IPS-18a (cell line): Measurements from ENCODE around the gene PSMC3IP.

Source experiments
- H3K27ac ChIP-seq: one replicate; pipeline ENCODE4 v1.5.1; 2013; ENCODE audit warnings: low read length
- H3K27me3 ChIP-seq: one replicate; pipeline ENCODE4 v1.6.1; 2013; ENCODE audit warnings: mild to moderate bottlenecking, low read length; ENCODE audit not compliant: control insufficient read depth, insufficient read depth
- H3K36me3 ChIP-seq: one replicate; pipeline ENCODE4 v1.6.1; 2013; ENCODE audit warnings: low read depth, low read length; ENCODE audit not compliant: control insufficient read depth
- H3K4me1 ChIP-seq: one replicate; pipeline ENCODE4 v1.6.1; 2013; ENCODE audit warnings: low read depth, low read length; ENCODE audit not compliant: control insufficient read depth
- H3K4me3 ChIP-seq: one replicate; pipeline ENCODE4 v1.5.1; 2013; ENCODE audit warnings: low read length
- H3K9ac ChIP-seq: one replicate; pipeline ENCODE4 v1.6.1; 2013; ENCODE audit warnings: mild to moderate bottlenecking, low read length, moderate library complexity
- H3K9me3 ChIP-seq: one replicate; pipeline ENCODE4 v1.6.1; 2013; ENCODE audit warnings: low read depth, low read length; ENCODE audit not compliant: control insufficient read depth

Gene PSMC3IP

DNA sequence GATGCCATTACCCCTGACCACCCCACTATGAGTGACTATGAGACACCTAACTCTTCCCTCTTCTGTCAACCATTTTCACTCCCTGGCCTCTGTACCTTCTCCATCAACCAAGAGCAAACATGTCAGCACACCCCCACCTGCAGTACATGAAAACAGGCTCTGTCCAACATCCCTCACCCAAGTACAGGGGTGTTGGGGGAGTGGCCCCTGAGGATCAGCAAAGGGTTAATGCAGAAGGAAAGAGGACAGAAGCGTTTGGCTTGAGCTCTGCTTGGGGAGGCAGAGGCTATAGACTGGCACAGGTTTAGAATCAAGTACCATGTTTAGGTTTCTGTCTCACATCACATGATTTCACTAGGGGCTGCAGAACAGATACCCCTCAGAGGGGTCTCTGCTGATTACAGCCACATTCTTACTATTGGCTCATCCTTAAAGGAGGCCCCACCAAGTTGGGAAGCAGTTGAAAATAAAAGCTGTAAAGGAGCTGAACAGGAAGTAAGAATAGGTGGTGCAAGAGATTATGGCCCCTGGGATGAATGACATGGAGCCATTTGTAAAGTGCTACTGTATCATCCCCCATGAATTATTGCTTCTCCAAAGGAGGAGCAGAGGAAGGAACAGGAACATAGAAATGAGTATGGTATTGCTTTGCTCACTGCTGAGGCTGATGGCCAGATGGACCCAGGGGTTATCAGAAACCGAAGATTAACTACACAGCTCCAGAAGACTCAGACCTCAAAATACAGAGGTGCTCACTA, 2.4 kb upstream of the PSMC3IP start:
- Histone ChIP-seq H3K27me3 (no peaks in the 10 kb centered on the region), H3K4me3 (no peak overlapping the region), H3K9me3 (no peaks in the 10 kb centered on the region), H3K27ac (no peak overlapping the region), H3K36me3 (peaks cover 31% of the 10 kb centered on the region), H3K9ac (no peak overlapping the region), H3K4me1 (no peaks in the 10 kb centered on the region)

DNA sequence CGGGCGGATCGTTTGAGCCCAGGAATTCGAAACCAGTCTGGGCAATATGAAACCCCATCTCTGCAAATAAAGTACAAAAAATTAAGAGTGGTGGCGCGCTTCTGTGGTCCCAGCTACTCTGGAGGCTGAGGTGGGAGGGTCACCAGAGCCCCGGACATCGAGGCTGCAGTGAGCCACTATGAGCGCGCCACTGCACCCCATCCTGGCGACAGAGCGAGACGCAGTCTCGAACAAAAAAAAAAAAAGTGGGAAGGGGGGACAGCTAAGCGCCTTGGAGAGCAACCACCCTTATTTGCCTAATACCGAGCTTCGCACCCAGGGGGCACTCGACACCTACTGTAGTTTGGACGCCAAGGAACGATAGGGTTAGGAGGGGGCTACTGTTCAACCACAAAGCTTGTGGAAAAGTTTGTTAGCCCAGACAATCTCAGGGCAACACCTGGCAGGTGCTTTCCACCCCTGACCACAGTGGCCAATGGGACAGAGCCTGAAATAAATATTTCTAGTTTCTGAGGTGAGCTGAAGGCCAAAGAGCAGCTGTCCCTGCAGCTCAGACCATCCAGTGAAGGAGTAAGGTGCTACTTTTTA, 847 bp upstream of the PSMC3IP start:
- H3K27me3 ChIP-seq = no peaks in the 10 kb centered on the region
- H3K4me1 ChIP-seq = no peaks in the 10 kb centered on the region
- H3K4me3 ChIP-seq = peak overlapping the region; percentile 99
- H3K9me3 ChIP-seq = no peaks in the 10 kb centered on the region
- H3K27ac ChIP-seq = peak overlapping the region; percentile 68
- peaks cover 43% of the 10 kb centered on the region for H3K36me3 ChIP-seq
- H3K9ac ChIP-seq = peak overlapping the region; percentile 86

DNA sequence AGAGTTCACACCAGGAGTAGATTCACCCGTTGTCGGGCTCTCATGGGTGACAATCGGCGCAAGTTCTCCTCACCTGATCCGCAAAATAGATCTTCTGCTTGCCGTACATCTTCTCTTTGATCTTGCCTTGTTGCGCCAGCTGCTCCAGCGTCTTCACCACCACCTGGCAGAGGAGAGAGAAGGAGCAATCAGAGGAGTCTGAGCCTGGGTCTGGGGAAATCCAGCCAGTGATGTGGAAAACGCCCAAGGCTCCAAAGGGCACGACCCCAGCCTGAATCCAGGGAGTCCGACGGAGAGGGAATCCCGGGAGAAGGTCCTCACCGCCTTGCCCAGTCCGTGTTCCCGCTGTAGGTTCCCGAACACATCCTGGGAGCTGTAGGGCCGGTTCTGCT, 393 bp downstream of the PSMC3IP start:
- Histone ChIP-seq H3K4me3 (peak overlapping the region; percentile 99), H3K9ac (peak overlapping the region; percentile 86), H3K36me3 (peaks cover 43% of the 10 kb centered on the region), H3K27me3 (no peaks in the 10 kb centered on the region), H3K9me3 (no peaks in the 10 kb centered on the region), H3K27ac (no peak overlapping the region), H3K4me1 (no peaks in the 10 kb centered on the region)

DNA sequence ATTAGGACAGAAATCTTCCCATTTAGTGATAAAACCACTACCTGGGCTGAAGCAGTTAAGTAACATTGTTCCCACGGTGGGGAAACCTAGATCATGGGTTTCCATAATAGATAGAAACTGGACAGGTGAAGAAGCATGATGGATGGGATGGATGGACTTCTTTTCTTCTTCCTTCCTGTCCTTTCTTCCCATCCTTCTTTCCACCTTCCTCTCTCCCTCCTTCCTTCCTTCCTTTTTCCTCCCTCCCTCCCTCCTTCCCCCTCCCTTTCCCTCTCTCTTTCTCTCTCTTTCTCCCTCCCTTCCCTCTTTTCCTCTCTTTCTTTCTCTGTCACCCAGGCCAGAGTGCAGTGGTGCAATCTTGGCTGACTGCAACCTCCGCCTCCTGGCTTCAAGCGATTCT, 3.1 kb downstream of the PSMC3IP start:
- H3K27me3 ChIP-seq = no peaks in the 10 kb centered on the region
- H3K4me1 ChIP-seq = no peaks in the 10 kb centered on the region
- H3K36me3 ChIP-seq = peaks cover 58% of the 10 kb centered on the region
- no peak overlapping the region for H3K4me3 ChIP-seq
- H3K9me3 ChIP-seq = no peaks in the 10 kb centered on the region
- no peak overlapping the region for H3K9ac ChIP-seq
- H3K27ac ChIP-seq = no peak overlapping the region

DNA sequence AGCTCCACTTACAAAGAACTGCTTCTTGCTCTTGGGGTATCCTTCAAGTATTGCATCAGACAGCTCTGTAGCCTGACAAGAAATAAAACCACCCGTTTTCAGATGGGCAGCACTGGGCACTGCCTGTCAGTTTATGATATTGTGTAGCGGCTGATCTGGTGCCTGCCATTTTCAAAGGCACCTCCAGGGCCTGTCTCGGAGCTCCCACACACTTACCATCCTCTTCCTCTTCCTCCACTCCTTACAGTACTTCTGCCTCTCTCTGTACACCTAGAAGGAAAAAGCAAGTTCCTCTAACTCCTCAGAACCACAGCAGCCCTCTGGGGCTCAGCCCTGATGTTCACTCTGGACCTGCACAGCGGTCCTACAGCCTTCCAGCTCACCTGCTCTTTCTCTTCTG, 4.4 kb downstream of the PSMC3IP start:
- H3K27ac ChIP-seq = no peak overlapping the region
- no peak overlapping the region for H3K9ac ChIP-seq
- no peak overlapping the region for H3K4me3 ChIP-seq
- H3K36me3 ChIP-seq = peaks cover 69% of the 10 kb centered on the region
- no peaks in the 10 kb centered on the region for H3K9me3 ChIP-seq
- H3K4me1 ChIP-seq = no peaks in the 10 kb centered on the region
- no peaks in the 10 kb centered on the region for H3K27me3 ChIP-seq

DNA sequence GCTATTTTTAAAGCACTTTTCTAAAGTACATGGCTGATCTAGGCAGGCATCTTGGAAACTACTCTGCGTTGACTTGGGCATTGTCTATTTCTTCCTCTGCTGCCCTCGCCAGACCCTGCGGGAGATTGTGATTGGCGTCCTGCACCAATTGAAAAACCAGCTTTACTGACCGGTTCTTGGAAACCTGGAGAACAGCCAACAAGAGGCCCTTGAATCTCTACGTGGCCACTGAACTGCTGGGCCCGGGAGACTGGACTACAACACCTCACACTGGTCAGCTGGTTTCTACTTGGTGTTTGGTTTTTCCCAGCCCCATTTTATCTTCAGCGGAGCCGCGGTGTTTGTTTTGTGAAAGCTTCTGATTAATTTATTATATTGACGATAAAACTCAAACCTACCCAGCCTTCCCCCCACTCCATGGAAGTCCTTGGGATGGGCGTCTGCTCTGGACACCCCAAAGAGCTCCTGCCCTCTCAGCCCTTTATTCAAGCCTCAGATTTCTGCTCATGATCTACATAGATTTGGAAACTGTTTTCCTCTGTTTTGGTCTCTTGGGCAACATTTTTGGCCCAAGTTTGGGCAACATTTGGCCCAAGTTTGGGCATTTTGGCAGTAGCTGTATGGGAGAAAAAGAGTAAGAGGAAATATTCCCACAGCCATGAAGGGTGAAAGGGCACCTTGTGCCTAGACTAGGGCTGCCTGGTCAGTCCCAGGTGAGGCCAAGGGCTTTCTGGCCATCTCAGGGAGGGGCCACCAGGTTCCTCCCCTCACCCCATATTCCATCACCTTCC, 5.9 kb downstream of the PSMC3IP start:
- no peaks in the 10 kb centered on the region for H3K27me3 ChIP-seq
- no peak overlapping the region for H3K4me3 ChIP-seq
- no peaks in the 10 kb centered on the region for H3K9me3 ChIP-seq
- H3K36me3 ChIP-seq = peaks cover 69% of the 10 kb centered on the region
- H3K9ac ChIP-seq = no peak overlapping the region
- no peak overlapping the region for H3K27ac ChIP-seq
- no peaks in the 10 kb centered on the region for H3K4me1 ChIP-seq

DNA sequence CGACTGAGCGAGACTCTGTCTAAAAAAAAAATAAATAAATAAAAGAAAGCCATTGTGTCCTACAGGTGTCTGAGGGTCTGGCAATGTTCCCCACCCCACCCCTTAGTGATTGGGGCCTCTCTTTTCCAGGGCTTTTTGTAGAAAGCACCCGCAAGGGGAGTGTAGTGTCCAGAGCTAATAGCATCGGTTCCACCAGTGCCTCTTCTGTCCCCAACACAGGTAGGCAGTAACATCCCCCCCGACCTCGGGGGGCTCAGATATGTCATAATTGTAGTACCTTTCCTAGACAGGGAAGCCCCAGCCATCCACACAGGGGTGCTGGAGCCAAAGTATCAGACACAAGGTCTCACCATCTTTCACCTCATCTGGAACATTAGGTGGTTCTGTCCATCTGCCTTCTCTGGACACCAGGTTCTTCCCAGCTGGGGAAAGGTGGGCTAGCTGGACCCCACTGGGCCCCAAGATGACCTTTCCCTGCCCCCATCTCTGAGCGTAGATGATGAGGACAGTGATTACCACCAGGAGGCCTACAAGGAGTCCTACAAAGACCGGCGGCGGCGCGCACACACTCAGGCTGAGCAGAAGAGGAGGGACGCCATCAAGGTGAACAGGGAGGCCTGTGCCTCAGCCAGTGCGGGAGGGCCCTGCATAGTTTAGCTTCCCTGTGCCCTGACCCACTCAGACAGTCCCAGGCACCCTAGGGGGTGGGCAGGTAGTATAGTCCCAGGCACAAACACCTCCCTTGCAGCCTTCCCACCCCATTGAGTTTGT, 9.0 kb downstream of the PSMC3IP start:
- Histone ChIP-seq H3K27ac (no peak overlapping the region), H3K27me3 (no peaks in the 10 kb centered on the region), H3K9me3 (no peaks in the 10 kb centered on the region), H3K36me3 (peaks cover 64% of the 10 kb centered on the region), H3K4me3 (no peak overlapping the region), H3K4me1 (peaks cover 3% of the 10 kb centered on the region), H3K9ac (no peak overlapping the region)

DNA sequence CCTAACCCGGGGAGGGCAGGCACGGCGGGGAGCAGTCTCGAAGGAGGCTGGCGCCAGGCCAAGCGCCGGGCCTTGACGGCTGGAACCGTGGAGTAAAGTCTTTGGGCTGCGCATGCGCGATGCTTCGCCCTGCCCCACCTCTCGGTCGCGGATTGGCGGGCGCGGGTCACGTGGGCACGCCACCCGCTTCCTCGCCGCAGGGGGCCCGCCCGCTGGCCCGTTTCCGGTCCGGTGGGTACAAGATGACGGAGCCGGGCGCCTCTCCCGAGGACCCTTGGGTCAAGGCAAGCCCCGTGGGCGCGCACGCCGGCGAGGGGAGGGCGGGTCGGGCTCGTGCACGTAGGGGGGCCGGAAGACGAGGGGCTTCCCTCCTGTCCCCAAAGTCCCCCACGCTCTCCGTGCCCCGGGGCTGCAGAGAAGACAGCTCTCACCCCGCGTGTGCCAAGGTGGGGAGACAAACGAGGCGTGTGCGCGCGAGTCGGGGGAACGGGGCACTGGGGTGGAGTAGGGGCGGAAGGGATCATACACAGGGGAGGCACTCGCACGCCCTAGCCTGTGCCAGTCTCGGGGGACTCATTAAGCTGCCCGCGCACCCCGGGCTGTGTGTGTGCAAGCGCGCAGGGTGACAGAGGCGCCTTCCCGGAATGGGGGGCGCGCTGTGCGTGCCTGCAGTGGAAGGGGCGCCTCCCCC, 10.5 kb downstream of the PSMC3IP start, which contains the start of gene MLX:
MLX (plus strand) TSS at position 218 of the 691 bp plus-strand sequence; CDS start at position 243, 25 bp downstream.
- Histone ChIP-seq H3K27me3 (no peaks in the 10 kb centered on the region), H3K36me3 (peaks cover 49% of the 10 kb centered on the region), H3K4me3 (peak within 1 kb of the TSS; percentile 56), H3K9ac (peak within 1 kb of the TSS; percentile 69), H3K27ac (no peak within 1 kb of the TSS), H3K9me3 (no peaks in the 10 kb centered on the region), H3K4me1 (peaks cover 7% of the 10 kb centered on the region)

DNA sequence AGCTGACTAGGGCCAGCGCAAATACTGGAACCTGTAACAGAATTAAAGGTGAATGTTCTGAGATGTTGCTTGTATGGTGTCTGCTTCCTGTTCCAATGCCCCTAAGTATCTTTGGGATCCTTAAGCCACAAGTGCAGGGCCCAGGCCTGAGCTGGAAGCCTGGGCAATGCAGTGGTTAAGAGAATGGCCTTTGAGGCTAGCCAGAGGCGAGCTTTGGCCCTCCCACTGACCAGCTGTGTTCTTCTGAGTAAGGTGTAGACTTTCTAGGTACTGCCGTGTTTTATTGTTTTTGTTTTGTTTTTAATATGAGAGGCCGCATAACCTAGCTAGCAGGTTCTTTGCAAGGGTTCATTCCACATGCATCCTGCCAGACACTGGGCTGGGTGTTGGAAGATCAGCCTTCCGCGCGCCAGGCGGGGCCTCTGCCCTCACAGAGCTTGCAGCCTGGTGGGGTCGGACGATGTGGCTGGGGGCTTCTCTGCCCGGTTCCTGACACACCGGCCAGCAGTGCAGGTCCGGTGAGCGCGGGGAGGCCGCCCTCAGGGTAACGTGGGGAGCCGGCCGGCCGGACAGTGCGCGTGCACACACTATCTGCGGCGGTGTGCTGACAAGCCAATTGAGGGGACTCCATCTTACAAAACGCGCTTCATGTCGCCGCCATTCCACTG, 11.2 kb downstream of the PSMC3IP start:
- Histone ChIP-seq H3K9ac (peak overlapping the region; percentile 69), H3K4me1 (peaks cover 7% of the 10 kb centered on the region)

DNA sequence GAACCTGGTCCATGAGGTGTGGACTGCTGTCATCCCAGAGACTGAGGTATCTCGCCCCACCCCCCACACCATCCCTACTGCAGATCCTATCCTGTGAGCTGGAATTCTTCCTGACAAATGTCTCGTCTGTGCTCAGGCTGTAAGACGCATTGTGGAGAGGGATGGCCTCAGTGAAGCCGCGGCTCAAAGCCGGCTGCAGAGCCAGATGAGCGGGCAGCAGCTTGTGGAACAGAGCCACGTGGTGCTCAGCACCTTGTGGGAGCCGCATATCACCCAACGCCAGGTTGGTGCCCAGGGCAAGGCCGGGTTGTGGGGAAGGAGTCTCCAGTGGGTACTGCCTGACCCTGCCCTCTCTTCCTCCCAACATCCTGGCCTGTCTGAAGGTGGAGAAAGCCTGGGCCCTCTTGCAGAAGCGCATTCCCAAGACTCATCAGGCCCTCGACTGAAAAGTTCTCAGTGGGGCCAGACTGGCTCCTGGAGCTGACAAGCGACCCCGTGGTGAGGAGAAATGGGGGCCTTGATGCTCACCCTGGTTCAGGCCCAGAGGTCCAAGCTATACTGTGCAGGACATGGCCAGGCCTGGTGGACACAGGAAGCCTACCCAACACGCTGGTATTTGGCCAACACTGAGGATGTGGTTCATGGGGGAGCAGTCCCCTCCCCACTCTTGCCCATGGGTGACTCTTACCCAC, 11.9 kb downstream of the PSMC3IP start:
- Histone ChIP-seq H3K9ac (no peak overlapping the region), H3K27ac (no peak overlapping the region), H3K4me3 (no peak overlapping the region)

More for the DNA sequence above, 11.2 kb downstream of the PSMC3IP start:
- Histone ChIP-seq H3K36me3 (peaks cover 42% of the 10 kb centered on the region), H3K27me3 (no peaks in the 10 kb centered on the region), H3K27ac (no peak overlapping the region), H3K4me3 (peak overlapping the region; percentile 56), H3K9me3 (no peaks in the 10 kb centered on the region)

More for the DNA sequence above, 11.9 kb downstream of the PSMC3IP start:
- Histone ChIP-seq H3K27me3 (no peaks in the 10 kb centered on the region), H3K9me3 (no peaks in the 10 kb centered on the region), H3K36me3 (peaks cover 36% of the 10 kb centered on the region), H3K4me1 (peaks cover 7% of the 10 kb centered on the region)
